Smooth muscle cell (in vitro differentiated cells): ENCODE results near the gene TMEM143. TPM values are rescaled to one million over a fixed set of nuclear protein-coding genes. Genes with fewer than 3 reads are reported as not detected.
"Not testable (repeated sequence)": the region's sequence is repeated elsewhere in the genome, so short reads cannot be mapped to it uniquely, and the experiment has no call there.

Source experiments
- DNase-seq: peaks from one replicate; lab custom pipeline; 2025; ENCODE audit not compliant: unreplicated experiment; lab: John Stamatoyannopoulos, UW
- H2AFZ ChIP-seq: fragments of 200-600 bp; sonication (generic); 2 replicates; pipeline ENCODE4 v1.6.0; 2016; ENCODE audit warnings: antibody characterized with exemption, low read depth, mild to moderate bottlenecking
- H3F3A ChIP-seq: fragments of 200-600 bp; sonication (generic); 2 replicates; pipeline ENCODE4 v1.6.0; 2017; ENCODE audit warnings: antibody characterized with exemption, low read depth
- H3K27ac ChIP-seq: fragments of 200-600 bp; sonication (generic); 2 replicates; pipeline ENCODE4 v1.5.1; 2016; ENCODE audit warnings: low read depth, mild to moderate bottlenecking
- H3K27me3 ChIP-seq: fragments of 200-600 bp; sonication (generic); 2 replicates; pipeline ENCODE4 v1.6.1; 2016; ENCODE audit warnings: low read depth, mild to moderate bottlenecking
- H3K36me3 ChIP-seq: fragments of 200-600 bp; sonication (generic); 2 replicates; pipeline ENCODE4 v1.5.1; 2016; ENCODE audit warnings: low read depth
- H3K4me1 ChIP-seq: fragments of 200-600 bp; sonication (generic); 2 replicates; pipeline ENCODE4 v1.5.1; 2016; ENCODE audit warnings: low read depth
- H3K4me2 ChIP-seq: fragments of 200-600 bp; sonication (generic); 2 replicates; pipeline ENCODE4 v1.6.0; 2016; ENCODE audit warnings: mild to moderate bottlenecking
- H3K4me3 ChIP-seq: fragments of 200-600 bp; sonication (generic); 2 replicates; pipeline ENCODE4 v1.5.1; 2016; ENCODE audit warnings: mild to moderate bottlenecking
- H3K79me2 ChIP-seq: fragments of 200-600 bp; sonication (generic); 2 replicates; pipeline ENCODE4 v1.6.0; 2016; ENCODE audit warnings: low read depth, mild to moderate bottlenecking
- H3K9ac ChIP-seq: fragments of 200-600 bp; sonication (generic); 2 replicates; pipeline ENCODE4 v1.6.0; 2016; ENCODE audit warnings: low read depth
- H3K9me3 ChIP-seq: fragments of 200-600 bp; sonication (generic); replicated peaks from 2 replicates; pipeline ENCODE4 v1.5.1; 2016; ENCODE audit warnings: low read depth
- H4K20me1 ChIP-seq: fragments of 200-600 bp; sonication (generic); 2 replicates; pipeline ENCODE4 v1.6.0; 2016; ENCODE audit warnings: low read depth
- CTCF ChIP-seq: fragments of 200-600 bp; sonication (generic); IDR thresholded peaks from 2 replicates; pipeline ENCODE4 v1.5.1; 2017; ENCODE audit warnings: borderline replicate concordance, mild to moderate bottlenecking, antibody characterized with exemption; ENCODE audit not compliant: insufficient read depth, poor library complexity, severe bottlenecking
- WGBS: methylation state at CpG from one replicate; pipeline ENCODE4 v1.1.7; 2016; ENCODE audit warnings: low lambda C conversion rate; 5-methylcytosine and 5-hydroxymethylcytosine counted together
- polyA plus RNA-seq: library from polyadenylated mRNA; unstranded; fragments of >200 nt; fragmentation: Nextera tagmentation; extraction: Ambion mirVana; gene quantifications from 2 replicates; pipeline ENCODE4 v1.2.1, GENCODE V29; 2016
- total RNA-seq: library from RNA; depleted of rRNA; stranded (reverse); fragments of >200 nt; gene quantifications from 2 replicates; pipeline ENCODE4 v1.2.3, GENCODE V29; 2014

The TMEM143 gene
- total and polyA plus RNA-seq, 2 experiments from 2014 or later = 3.8 to 11.2 TPM

DNA sequence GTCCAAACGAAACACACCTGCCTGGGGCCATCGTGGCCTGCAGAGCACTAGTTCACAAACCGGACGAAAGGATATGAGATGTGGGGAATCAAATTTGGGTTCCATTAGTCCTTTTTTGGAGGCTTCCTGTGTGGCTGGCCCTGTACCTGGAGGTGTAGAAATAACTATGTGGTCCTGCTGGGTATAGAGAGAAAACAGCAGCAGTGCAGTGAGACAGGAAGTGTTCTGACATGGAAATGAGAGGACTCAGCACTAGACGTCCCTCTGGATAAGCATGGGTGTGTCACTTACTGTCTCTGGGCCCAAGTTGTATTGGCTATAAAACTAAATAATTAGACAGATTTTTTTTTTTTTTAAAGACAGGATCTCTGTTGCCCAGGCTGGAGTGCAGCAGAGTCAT lies 15.3 kb upstream of the TMEM143 start:
- TF ChIP-seq CTCF = no peak
- Histone ChIP-seq H3K4me1 (no peaks in the 10 kb centered on the region), H3K27me3 (no peaks in the 10 kb centered on the region), H2AFZ (no peak overlapping the region), H3K4me2 (no peak overlapping the region), H3F3A (peaks cover 5% of the 10 kb centered on the region), H3K79me2 (no peaks in the 10 kb centered on the region), H3K9ac (no peak overlapping the region), H4K20me1 (peaks cover 6% of the 10 kb centered on the region), H3K27ac (no peak overlapping the region), H3K4me3 (no peak overlapping the region), H3K9me3 (no peaks in the 10 kb centered on the region), H3K36me3 (no peaks in the 10 kb centered on the region)
- DNase-seq = no peak
- 80% methylated on average over 5 of the region's 5 CpGs for WGBS

DNA sequence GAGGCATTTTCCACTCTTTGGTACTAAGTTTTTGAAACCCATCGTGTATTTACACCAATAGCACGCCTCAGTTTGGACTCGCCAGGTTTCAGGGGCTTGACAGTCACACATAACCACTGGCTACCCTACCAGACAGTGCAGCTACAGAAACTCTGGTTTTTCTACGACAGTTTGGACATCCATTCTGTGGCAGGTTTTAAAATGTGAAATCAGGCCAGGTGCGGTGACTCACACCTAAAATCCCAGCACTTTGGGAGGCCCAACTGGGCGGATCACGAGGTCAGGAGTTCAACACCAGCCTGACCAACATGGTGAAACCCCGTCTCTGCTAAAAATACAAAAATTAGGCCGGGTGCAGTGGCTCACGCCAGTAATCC lies 14.4 kb upstream of the TMEM143 start:
- Histone ChIP-seq H3K36me3 (no peaks in the 10 kb centered on the region), H3K9me3 (no peaks in the 10 kb centered on the region), H3K4me1 (no peaks in the 10 kb centered on the region), H3K27ac (no peak overlapping the region), H3K27me3 (no peaks in the 10 kb centered on the region), H3F3A (no peaks in the 10 kb centered on the region), H3K4me2 (no peak overlapping the region), H3K4me3 (no peak overlapping the region), H2AFZ (no peak overlapping the region), H4K20me1 (no peaks in the 10 kb centered on the region), H3K9ac (no peak overlapping the region), H3K79me2 (no peaks in the 10 kb centered on the region)
- 93% methylated on average over 10 of the region's 10 CpGs for WGBS
- no peak for DNase-seq
- TF ChIP-seq CTCF = no peak

DNA sequence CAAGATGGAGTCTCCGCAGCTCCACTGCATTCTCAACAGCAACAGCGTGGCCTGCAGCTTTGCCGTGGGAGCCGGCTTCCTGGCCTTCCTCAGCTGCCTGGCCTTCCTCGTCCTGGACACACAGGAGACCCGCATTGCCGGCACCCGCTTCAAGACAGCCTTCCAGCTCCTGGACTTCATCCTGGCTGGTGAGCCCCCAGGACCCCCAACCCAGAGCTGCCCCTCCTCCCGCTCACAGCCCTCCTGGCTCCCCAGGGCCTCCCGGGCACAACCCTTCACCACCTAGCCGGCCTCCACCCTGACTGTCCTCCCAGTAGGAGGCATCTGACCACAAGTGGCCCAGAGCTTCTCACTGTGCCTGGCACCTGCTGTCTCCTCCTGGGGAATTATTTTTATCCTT lies 9.8 kb upstream of the TMEM143 start:
- H2AFZ ChIP-seq = no peak overlapping the region
- H3K27me3 ChIP-seq = no peaks in the 10 kb centered on the region
- H3K4me1 ChIP-seq = no peaks in the 10 kb centered on the region
- 95% methylated on average over 10 of the region's 11 CpGs for WGBS
- no peak overlapping the region for H3K9ac ChIP-seq
- no peaks in the 10 kb centered on the region for H3K79me2 ChIP-seq
- no peak for TF ChIP-seq CTCF
- no peaks in the 10 kb centered on the region for H3K36me3 ChIP-seq
- H3F3A ChIP-seq = no peaks in the 10 kb centered on the region
- no peaks in the 10 kb centered on the region for H4K20me1 ChIP-seq
- DNase-seq = no peak
- H3K27ac ChIP-seq = no peak overlapping the region
- no peak overlapping the region for H3K4me3 ChIP-seq
- no peaks in the 10 kb centered on the region for H3K9me3 ChIP-seq
- no peak overlapping the region for H3K4me2 ChIP-seq

DNA sequence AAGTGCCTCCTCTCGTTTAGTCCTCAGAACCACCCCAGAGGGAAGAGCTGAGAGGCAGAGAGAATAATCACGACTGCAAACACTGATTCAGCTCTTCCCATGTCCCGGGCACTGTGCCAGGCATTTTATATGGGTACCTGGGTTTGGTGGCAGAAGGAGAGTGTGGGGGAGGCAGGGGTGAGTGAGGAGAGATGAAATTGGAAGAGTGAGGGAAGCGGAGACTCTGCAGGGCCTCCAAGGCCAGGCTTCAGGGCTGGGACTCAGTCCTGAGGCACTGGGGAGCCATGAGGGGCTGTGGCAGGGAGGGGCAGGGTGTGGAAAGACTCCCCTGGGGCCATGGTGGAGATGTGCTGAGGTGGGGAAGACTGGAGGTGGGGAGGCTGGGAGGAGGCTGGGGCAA lies 9.2 kb upstream of the TMEM143 start:
- Histone ChIP-seq H2AFZ (no peak overlapping the region), H3K27ac (no peak overlapping the region), H3K9me3 (no peaks in the 10 kb centered on the region), H3K9ac (no peak overlapping the region), H3K4me3 (no peak overlapping the region), H3F3A (no peaks in the 10 kb centered on the region), H3K27me3 (no peaks in the 10 kb centered on the region), H3K4me1 (no peaks in the 10 kb centered on the region), H3K79me2 (no peaks in the 10 kb centered on the region), H3K36me3 (no peaks in the 10 kb centered on the region), H4K20me1 (no peaks in the 10 kb centered on the region), H3K4me2 (no peak overlapping the region)
- 56% methylated on average over 4 of the region's 4 CpGs for WGBS
- DNase-seq = no peak
- TF ChIP-seq CTCF = no peak

DNA sequence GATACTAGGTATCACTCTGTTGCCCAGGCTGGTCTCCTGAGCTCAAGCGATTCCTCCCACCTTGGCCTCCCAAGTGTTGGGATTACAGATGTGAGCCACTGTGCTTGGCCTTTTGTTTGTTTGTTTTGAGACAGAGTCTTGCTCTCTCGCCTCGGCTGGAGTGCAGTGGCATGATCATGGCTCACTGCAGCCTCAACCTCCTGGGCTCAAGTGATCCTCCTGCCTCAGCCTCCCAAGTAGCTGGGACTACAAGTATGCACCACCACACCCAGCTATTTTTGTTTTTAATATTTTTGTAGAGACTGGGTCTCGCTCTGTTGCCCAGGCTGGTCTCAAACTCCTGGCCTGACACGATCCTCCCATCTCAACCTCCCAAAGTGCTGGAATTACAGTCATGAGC lies 8.0 kb upstream of the TMEM143 start:
- not testable (repeated sequence) for H3K9ac ChIP-seq, H3K9me3 ChIP-seq, H3K4me3 ChIP-seq, H3F3A ChIP-seq, H3K27ac ChIP-seq, H3K4me2 ChIP-seq, H4K20me1 ChIP-seq, H2AFZ ChIP-seq, H3K79me2 ChIP-seq, H3K27me3 ChIP-seq, H3K36me3 ChIP-seq, H3K4me1 ChIP-seq, DNase-seq
- WGBS = 85% methylated on average over 5 of the region's 5 CpGs
